HG02970 (cell line): ENCODE results near the gene FAM120A.

Experiments
- ATAC-seq: cut with Tn5 transposase; IDR thresholded peaks from one replicate; pipeline ENCODE4 v1.9.1; 2021; ENCODE audit warnings: mild to moderate bottlenecking, moderate library complexity, moderate number of reproducible peaks; ENCODE audit not compliant: unreplicated experiment, low FRiP score

Gene FAM120A

DNA sequence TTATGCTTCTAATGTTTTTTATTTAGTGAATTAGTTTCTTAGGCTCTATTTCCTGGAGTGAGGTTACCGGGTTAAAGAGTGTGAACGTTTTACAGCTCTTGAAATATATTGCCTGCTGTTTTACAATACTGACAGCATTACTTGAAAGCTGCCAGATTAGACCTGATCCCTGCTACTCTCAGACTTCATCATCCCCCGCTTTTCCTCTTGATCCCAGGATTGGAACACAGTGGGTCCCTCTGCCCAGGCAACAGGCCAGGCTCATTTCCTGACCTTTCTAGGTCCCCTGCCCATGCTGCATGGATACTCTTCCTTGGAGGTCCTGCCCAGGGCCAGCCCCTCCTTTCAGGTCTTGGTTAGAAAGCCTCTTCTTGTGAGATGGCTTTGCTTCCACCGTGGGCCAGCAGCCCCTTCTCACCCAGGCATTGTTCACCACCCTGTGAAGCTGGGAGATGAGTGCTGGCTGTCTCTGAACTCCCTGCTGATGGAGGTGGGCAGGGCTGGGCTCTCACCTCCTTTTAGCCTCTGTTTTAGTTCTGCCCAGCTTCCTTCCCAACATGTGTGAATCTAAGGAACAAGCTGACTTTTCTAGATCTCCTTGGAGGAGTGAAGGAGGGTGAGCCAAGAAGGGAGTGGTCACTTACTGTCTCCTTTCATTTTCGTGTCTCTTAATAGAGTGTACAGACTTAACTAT is 17.4 kb downstream of the FAM120A start:
- no peak for ATAC-seq

DNA sequence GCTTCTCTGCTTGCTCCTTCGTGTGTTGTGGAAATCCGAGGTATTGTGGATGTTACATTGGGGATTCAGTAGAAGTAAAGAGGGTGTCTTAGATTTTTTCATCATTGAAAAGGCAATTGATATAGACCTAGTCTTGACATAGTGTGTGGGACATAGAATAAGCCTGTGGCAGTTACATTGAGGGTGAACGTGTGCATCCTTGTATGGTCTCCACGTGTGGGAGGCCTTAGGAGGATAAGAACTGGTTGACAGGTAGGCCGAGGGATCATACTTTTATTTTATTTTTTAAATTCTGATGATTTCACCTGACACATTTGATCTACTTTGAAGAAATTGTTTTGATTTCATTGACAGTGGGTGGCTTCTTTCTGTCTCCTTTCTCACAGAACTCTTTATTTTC is 18.9 kb downstream of the FAM120A start:
- ATAC-seq = no peak

DNA sequence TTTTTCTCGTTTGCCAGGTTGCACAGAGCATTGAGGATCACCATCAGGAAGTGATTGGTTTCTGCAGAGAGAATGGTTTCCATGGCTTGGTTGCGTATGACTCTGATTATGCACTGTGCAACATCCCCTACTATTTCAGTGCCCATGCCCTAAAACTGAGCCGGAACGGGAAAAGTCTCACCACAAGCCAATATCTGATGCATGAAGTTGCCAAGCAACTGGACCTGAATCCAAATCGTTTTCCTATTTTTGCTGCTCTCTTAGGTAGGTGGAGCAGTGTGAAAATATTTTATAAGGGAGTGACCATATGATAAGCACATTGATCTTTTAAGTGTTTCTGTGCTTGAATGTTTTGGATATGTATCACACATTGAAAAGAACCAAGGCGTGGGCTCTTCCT is 19.6 kb downstream of the FAM120A start:
- no peak for ATAC-seq

DNA sequence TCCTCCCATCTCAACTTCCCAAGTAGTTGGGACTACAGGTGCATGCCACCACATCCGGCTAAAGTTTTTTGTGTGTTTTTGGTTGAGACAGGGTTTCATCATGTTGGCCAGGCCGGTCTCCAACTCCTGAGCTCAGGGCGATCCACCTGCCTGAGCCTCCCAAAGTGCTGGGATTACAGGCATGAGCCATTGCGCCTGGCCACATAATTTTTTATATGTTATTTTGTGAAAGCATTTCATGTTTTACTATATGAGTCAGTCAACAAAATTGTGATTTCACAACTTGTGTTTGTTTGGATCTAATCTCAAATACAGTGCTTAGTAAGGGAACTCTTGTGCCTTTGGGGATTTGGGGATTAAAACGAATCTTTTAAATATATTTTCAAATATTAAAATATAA is 21.9 kb downstream of the FAM120A start:
- no peak for ATAC-seq

DNA sequence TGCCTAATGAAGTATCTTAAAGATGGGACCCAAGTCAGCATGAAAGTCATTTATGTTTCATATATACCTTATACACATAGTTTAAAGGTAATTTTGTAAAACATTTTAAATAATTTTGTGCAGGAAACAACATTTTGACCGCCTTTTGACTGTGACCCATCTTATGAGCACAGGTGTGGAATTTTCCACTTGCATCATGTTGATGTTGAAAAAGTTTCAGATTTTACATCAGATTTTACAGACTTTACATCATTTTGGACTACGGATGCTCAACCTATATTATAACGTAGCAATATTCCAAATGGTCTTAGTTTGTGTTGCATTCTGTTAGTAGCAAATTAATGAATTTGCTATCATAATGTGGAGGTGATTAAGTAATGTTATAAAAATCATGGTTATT is 23.6 kb downstream of the FAM120A start:
- no peak for ATAC-seq

DNA sequence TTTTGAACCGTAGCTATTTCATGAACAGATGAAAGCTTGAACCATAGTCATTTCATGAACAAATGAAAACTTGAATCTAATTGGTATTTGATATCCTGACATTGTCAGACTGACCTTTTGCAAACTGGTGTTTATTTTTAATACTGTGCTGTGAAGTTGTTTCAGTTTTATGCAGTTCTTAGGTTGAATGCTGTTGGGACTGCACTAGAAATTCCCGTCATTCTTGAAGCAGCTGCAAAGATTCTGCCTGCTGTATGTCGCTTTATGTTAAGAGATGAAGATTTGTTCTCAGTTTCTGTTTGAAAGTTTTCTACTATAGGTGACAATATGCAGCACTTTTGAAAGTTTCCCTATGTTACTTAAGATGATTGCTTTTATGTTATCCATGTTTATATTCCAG is 24.4 kb downstream of the FAM120A start:
- no peak for ATAC-seq

DNA sequence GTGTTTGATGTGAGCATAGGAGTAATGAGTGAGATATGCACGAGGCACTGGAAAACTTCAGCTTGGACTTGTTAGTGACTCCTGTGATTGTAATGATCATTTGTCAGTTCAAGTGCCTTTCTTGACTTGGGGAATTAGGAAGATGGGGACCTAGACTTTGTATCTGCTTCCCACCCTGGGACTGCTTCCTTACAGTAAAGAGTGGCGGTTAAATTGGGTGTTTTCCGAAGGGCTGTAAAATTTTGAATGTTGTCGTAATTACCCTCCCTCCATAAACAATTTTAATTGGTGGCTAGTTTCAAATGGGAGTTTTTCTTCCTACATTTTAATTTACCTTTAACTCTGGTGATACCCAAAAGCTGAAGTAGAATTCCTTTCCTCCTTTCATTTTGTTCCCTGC is 25.4 kb downstream of the FAM120A start:
- ATAC-seq = no peak

DNA sequence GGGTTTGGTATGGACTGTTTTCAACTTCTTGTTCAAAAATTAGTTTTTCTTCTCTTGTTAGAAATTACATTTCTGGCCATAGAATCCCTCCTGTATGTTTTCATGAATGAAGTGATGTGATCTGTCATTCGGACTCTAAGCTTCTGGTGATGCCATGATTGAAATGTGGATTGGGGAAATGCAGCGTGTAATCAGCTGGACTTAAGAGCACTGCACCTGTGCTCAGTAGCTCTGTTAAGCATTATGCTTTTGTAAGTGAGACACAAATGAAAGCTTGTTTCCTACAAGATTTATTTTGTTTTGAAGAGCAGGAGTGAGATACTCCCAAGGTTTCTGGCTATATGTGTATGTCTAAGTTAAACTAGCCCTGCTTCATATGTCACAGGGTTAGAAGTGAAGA is 25.9 kb downstream of the FAM120A start:
- no peak for ATAC-seq

DNA sequence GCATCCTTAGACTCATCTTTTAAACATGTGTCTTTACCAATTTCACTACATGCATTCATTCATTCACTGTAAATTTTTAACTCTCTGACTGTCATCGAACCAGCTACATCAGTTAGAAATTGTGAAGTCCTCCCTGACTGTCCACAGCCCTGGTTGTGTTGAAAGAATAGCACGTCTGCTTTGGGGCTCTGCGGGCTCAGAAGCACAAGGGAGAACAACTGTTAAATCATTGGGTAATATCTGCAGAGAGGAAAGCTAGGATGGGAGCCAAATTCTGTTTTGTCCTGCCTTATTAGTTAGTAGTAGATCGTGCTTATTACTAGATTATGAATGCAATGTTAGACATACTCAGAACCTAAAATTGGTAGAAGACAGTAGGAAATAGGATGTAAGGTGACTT is 28.2 kb downstream of the FAM120A start:
- no peak for ATAC-seq

DNA sequence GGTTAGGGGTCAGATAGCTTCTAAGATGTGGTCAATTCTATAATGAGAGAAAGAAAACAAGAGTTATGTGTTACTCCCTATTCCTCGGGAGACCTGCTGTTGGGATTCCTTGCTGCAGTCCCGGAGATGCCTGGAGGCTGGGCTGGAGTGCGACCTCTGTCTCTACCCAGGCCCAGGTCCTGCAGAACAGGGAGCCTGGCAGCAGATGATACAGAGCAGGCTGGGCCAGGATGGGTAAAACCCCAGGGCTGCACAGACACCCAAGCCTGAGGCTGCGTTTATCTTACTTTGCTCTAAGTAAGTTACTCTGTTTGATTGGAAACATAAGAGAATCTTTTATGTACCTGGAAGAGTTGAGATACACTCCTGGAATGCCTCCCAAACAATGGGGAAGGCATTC is 28.8 kb downstream of the FAM120A start:
- no peak for ATAC-seq

DNA sequence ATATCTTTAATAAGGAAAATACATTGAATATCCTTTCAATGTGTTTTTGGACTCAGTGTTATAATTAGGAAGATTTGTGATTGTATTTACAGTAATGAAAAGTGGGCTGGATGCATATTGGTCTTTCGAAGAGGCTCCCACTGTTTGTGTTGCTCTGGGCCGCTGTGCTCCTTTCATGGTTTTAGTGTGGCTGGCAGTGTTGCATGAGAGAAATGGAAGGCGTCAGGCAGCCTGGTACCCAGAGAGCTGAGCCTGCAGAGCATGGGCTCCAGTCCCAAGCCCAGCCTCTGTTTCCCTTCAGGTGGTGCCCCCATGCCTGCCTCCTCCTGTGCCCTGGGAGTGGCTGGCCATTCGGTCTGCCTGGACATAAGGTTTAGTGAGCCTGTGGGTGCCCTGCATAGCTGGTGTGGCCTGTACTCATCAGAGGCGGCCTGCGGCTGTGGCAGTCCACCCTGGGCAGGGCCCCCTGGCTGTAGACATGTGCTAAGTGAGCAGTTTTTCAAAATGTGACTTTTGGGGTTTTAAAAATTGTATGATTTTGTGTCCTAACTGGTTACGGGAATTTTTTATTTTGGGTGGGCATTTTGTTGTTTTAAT is 29.3 kb downstream of the FAM120A start:
- no peak for ATAC-seq

DNA sequence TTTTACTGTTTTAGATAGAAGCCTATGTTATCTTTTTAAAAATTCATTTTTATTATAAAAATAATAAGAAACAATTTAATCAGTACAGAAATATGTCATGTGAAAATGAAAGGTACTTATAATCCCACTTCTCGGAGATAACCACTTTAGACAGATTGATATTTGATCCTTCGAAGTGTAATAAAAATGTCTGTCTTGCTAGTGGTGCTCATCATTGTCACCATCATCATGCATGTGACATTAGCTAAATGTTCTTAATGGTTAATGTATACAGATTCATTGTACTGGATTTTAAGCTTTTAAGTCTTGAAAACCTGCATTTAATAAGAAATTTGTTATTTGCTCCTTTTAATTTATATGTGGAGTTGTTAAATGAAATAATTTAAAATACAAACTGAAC is 32.0 kb downstream of the FAM120A start:
- ATAC-seq = no peak

DNA sequence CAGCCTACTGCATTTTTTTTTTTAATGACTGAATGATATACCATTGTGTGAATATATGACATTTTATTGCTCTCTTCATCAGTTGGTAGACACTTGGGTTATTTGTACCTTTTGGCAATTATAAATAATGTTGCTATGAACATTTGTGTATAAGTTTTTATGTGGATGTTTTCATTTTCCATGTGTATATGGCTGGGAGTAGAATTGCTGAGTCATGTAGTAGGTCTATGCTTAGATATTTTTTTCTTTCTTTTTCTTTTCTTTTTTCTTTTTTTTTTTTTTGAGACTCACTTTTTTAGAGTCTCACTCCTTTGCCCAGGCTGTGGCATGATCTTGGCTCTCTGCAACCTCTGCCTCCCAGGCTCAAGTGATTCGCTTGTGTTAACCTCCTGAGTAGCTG is 34.8 kb downstream of the FAM120A start:
- ATAC-seq = no peak

DNA sequence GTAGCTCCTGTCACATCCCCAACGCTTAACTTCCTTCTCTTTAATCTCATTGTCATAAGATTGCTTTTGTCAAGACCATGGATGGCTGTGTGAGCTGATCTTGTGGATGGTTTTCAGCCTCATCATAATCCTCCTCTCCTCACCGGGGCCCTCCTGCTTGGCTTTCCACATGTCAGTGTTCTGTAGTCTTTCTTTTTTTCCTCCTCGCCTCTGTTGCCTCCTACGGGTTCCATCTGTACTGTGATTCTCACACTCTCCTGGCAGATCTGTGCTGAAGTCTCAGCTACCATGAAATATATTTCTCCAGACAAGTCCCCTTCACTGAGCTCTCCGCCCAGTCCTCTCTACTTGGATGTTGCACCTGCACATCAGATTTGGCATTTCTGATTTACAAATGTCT is 36.8 kb downstream of the FAM120A start:
- no peak for ATAC-seq

DNA sequence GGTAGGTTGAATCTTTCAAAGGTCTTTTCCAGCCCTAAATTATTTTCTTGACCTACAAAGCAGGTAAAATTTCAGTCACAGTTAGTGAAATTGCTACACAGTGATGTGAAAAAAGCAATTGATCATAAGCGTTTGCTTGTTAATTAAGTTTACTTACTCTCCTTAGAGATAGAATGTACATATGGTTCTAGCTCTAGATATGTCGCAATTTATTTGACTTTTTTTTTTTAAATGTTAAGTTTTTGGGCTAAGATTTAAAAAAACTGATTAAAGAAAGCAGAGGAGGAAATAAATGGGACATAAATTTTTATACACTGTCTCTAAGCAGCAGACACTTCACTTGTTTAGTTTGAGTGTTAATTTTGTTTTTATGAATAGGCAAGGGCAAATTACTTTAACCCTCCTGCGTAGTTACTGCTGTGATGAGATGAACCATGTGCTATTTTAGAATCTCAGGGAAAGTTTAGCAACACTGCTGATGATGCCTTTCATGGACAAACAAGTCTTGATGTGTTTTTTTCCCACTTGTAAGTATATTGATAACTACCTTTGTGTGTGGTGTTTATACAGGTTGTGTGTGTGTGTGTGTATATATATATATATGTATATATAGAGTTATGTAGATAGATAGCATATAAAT is 40.2 kb downstream of the FAM120A start:
- no peak for ATAC-seq

DNA sequence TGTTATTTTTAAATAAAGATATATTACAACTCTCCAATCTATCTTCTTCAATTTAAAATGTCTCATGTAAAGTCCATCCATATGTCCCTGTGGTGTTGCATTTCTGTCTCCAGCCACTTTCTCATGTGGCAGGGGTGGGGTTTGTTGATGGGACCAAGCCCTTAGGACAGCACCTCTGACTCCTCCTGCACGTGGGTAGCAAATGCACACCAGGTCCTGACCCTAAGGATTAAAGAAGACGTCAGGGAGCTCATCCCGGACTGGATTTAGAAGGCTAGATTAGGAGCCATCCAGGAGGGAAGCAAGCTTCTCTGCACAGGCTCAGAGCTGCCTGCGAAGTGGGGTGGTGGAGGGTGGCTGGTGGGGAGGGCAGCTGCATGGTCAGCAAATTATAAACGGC is 40.8 kb downstream of the FAM120A start:
- no peak for ATAC-seq

DNA sequence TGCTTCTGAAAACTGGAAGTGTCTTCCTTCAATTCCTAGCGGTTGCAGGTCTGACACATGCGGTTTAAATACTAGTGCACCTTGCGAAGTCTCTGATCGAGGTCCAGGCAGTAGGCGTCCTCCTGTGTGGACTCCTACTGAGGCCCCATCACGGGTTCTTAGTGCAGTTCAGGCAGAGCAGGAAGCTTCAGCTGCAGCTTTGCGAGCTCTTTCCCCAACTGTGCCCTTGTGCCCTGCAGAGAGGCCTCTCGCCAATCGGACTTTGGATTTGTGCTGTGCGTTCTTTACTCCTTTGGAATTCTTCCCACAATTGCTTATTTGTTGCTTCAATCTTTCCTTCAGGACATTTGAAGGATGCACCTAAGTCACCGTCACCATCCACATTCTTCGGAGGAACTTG is 42.5 kb downstream of the FAM120A start:
- ATAC-seq = no peak

DNA sequence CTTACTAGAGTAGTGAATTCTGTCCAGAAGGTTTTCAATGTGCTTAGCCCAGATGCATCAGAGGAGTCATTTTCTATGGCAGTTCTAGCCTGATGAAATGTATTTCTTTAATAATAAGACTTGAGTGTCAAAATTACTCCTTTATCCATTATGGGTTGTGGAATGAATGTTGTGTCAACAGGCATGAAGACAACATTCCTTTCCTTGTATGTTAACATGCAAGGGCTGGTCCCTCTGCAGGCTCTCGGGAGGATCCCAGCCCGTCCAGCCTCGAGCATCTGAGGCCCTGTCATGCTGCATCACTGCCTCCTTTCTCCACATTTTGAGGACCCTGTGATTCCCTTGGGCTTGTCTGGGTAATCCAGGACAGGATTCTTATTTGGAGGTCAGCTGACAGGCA is 44.8 kb downstream of the FAM120A start:
- ATAC-seq = no peak

DNA sequence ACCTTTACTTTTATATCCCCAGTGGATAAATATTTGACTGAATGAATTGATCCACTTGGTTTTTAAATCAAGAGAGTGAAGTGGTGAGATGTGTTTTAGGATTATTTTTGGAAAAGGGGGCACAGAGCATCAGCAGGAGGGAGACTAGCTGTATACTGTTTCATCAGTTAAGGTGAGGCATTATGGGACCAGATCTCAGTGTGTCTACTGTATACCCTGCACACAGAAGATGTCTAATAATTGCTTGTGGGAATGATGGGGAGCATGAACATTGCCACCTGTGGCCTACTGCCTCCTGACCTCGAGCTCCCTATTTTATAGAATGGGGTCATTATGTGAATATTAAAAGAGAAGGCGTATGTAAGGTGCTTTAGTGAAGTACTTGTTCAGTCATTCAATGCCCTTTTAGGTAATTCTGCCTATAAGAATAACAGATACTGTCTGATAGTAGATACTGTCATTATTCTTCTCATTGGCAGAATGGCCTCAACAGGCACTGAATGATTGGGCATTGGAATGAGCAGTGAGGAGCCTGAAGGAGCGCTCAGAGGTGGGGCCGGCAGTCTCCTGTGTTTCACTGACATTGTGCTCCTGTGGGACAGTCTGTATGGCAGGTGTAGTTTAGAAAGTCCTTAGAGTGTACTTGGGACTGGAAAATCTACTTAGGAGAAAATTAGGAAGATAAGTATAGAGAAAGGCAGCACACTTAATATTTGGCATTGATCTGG is 49.2 kb downstream of the FAM120A start:
- ATAC-seq = no peak

DNA sequence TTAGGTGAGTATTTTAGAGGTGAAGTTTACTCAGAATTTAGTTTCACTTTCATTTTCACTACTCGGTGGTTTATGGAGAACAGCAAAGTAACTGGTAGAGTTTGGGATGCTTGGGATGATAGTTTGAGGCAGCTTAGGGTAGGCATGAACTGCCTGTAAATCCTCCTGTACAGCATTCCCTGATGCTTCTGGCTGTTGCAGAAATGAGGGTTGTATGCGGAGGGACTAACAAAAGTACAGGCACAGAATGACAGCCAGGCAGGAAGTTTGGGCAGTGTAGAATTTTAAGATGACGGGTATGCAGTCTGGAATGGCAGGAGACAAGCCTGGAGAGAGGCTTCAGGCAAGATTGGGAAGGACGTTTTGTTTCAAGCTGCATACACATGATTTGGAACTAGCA is 49.9 kb downstream of the FAM120A start:
- no peak for ATAC-seq

DNA sequence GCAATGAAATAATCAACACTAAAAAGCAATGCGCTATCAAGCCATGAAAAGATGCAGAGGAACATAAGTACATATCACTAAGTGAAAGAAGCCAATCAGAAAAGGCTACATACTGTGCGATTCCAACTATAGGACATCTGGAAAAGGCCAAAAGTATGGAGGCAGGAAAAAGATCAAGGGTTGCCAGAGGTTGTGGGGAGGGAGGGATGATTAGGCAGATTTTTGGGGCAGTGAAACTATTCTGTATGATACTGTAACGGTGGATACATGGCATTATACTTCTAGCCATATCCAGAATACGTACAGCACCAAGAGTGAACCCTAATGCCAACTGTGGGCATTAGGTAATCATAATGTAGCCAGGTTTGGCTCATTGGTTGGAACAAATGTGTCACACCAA is 51.9 kb downstream of the FAM120A start:
- ATAC-seq = no peak
